Kidney glomerular epithelial cell (primary cell): ENCODE results near the gene ZNF438.
"Not testable (repeated sequence)": the region's sequence is repeated elsewhere in the genome, so short reads cannot be mapped to it uniquely, and the experiment has no call there.

Source experiments
- DNase-seq: peaks from one replicate; lab custom pipeline; 2025; lab: John Stamatoyannopoulos, UW

ZNF438 gene

GRCh38 chr10:30984563-30985328 lies 46.9 kb downstream of the ZNF438 start:
- DNase-seq: no peak

GRCh38 chr10:30983209-30983608 lies 48.5 kb downstream of the ZNF438 start:
- DNase-seq: not testable (repeated sequence)

DNA sequence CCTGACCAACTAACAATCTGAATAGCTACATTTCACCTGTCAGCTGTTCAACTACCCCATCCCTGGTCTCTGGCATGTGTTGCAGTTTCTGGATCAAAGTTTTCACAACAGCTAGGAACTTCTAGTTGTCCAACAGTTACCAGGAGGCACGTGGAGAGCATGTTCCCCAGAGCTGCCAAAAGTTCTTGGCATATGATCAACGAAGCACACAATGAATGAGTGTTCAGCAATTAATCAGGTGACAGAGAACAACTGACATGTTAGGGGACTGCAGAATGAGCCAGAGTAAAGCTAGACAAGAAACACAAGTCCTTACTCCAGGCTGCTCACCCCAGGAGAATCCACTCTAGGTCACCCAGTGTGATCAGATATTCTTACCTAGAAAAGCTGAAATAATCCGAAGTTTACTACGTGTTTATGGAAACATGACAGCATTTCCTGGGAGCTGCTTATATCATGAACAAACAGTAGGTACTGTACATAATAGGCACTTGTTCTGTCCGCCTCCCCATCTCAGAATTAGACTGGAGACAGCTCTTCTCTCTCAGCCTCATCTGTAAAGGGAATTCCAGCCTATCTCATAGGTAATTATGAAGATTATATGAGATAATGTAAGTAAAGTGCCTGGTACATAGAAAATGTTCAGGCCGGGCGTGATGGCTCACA lies 50.6 kb downstream of the ZNF438 start:
- no peak for DNase-seq

DNA sequence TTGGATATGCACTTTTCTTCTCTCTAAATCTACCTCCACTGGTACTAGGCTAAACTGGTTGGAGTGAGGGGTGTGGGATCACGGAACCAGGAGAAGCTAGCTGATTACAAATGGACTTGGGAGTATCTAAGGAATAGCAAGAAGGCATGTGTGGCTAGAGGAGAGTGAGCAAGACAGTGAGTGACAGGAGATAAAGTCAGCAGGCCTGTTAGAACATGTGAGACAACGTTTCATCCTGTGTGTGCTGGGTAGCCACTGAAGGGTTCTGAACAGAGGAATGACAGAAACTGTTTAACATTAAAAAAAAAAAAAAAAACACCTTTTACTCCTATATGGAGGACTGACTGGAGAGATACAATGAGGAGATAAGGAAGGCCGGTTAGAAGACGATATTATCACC lies 51.7 kb downstream of the ZNF438 start:
- no peak for DNase-seq

DNA sequence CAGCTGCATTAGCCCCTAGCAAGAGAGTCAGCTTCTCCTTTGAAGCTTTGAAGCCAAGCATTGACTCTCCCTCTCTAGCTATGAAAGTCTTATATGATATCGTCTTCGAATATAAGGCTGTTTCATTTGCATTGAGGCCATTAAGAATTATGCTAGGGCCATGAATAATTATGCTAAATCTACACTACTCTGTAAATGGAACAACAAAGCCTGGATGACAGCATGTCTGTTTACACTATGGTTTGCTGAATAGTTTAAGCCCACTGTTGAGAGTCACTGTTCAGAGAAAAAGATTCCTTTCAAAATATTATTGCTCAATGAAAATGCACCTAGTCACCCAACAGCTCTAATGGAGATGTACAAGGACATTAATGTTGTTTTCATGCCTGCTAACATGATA lies 52.8 kb downstream of the ZNF438 start:
- no peak for DNase-seq

DNA sequence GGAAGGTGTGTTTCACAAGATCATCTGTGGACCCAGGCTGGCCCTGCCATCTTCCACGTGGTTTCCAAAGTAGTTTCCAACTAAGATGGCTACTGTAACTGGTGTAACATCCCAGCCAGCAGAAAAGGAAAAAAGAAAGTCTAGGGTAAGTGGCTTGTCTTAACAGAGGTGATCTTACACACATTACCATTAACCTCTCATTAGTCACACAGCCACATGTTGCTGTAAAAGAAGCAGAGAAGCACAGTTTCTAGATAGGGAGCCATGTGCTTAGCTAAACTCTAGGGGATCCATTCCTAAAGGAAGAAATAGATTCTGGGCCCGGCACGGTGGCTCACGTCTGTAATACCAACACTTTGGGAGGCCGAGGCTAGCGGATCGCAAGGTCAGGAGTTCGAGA lies 54.3 kb downstream of the ZNF438 start:
- DNase-seq: no peak

- no peak for DNase-seq
These were observed 56.8 kb downstream of the ZNF438 start for GRCh38 chr10:30974773-30975415.

- no peak for DNase-seq
These were observed 57.3 kb downstream of the ZNF438 start for GRCh38 chr10:30974355-30974754.

DNA sequence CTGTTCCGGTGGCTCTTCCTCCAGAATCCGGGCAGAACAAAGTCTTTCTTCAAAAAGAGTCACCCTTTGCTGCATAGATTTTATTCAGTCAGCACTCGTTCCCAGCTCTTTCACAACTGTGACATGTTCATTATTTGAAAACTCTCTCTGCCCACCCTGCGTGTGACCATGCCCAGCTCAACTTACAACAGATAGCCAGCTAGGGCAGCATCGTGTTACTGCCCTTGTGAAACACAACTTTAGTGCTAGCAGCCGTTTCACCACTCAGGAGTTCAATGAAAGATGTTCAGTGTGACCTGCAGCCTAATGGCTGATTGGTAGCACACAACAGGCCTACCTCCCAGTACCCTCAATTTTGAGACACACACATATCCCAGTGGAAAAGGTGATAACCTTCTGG lies 57.9 kb downstream of the ZNF438 start:
- DNase-seq: no peak

GRCh38 chr10:30970760-30971460 lies 60.8 kb downstream of the ZNF438 start:
- no peak for DNase-seq

DNA sequence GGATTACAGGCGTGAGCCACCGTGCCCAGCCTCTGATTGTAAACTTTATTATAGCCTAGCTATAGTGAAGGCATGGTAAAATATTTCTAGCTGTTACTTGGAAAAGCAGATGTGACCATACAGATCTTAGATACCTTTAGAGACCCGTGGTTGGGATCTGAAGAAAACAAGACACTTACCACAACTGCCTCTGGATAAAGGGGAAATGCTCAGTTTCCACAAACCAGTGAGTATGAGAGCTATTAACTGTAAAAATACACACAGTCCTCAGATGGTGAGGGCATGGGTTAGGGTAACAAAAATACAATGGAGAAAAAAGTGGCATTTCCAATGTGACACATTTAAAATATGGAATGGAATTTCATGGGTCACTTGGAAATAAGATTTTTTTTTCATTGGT lies 63.0 kb downstream of the ZNF438 start:
- DNase-seq: no peak

- no peak for DNase-seq
These were observed 63.8 kb downstream of the ZNF438 start for GRCh38 chr10:30967650-30968410.

DNA sequence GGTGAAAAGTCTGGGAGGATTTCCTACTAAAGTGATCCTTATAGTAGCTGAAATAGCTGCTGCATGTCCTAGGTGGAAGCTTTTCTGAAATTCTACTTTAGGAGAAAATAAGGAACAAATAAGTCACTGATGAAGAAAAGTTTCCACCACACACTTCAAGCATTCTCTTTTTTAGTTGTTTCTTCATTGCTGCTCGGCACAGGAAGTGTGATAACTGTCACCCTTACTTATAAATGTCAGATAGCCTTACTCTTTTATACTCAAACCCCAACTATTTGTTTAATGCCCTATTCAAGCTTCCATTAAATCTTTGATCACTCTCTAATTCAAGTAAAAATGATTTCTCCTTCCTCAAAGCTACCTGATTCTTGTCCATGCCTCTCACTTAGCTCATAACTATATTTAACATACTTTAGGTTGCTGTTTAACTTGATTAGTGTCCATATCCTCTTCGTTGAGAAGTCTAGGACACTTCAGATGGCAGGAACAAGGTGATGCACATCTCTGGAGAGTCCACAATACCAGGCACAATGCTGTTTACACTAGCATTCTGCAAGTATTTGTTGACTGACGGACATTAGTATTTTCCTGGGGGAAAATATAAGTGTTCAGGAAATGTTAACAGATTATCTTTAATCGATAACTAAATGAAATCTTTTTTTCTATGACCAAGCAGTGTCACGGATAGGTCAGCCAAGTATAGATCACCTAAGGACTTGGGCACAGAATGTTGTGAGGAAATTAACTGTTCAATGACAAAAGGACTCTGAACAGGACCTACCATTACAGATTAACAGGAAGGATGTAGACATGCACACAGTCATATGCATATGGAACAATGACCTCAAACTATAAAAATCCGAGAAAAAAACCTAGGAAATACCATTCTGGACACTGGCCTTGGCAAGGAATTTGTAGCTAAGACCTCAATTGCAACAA lies 67.4 kb downstream of the ZNF438 start:
- DNase-seq: no peak

- DNase-seq: no peak
These were observed 69.1 kb downstream of the ZNF438 start for GRCh38 chr10:30962522-30962921.

DNA sequence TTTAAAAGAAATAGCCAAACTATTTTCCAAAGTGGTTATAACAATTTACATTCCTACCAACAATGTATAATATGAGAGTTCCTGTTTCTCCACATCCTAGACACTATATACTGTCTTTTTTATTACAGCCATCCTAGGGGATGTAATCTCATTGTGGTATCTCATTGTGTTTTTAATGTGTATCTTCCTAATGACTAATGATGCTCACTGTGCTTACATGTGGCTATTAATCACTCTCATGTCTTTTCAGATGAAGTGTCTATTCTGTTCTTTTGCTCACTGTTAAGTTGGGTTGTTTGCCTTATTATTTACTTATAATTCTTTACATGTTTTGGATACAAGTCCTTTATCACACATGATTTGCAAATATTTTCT lies 71.8 kb downstream of the ZNF438 start:
- DNase-seq: no peak

DNA sequence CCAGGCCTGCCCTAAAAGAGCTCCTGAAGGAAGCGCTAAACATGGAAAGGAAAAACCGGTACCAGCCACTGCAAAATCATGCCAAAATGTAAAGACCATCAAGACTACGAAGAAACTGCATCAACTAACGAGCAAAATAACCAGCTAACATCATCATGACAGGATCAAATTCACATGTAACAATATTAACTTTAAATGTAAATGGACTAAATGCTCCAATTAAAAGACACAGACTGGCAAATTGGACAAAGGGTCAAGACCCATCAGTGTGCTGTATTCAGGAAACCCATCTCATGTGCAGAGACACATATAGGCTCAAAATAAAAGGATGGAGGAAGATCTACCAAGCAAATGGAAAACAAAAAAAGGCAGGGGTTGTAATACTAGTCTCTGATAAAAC lies 82.4 kb downstream of the ZNF438 start:
- not testable (repeated sequence) for DNase-seq

DNA sequence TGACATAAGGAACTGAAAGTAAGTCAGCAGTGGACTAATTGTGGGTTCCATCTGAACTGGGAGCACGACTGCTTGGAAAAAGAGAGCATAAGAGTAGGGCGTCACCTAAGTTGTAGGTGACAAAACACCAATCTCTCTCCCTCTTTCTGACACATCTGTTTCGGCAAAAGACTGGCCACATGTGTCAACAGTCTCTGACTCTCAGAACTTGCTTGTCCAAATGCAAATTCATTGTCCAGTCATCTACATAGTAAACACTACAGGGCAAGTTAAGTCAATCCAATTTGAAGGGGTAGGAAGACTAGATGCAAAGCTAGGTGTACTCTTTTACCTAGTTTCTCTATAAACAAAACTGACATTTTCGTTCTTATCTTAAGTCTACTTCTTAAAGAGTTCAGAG lies 87.7 kb downstream of the ZNF438 start:
- DNase-seq: no peak

GRCh38 chr10:30943451-30943850 lies 88.2 kb downstream of the ZNF438 start:
- DNase-seq: no peak

- no peak for DNase-seq
These were observed 91.4 kb downstream of the ZNF438 start for GRCh38 chr10:30940256-30940655.

DNA sequence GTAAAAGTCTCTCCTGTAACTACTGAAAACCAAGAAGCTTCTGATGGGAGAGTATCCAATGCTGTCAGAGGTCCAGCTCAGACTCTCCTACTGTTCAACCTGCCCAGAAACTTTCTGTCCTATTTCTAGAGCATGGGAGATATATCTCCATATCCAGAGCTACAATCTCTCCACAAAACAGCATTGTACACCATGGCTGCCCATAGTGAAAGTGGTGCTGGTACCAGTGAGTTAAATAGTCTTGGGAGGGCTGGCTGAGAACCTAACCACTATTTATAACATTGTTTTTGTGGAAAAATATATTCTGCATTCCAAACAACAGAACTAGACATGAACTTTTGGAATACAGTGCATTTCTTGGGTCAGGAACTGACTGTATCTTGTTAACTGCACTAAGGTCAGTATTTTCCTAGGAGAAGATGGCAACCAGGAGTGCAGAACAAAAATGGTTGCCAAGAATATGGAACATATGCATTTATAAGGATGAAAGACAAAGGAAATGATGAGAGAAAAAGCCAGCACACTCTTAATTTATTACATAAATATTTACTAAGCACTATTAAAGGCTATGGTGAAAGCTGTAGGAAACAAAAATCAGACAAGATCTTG lies 91.9 kb downstream of the ZNF438 start:
- no peak for DNase-seq
